KMS-11 (cell line): ENCODE results near the gene CETN2.

Experiments
- H2AFZ ChIP-seq: fragments of 200-600 bp; sonication (generic); 2 replicates; pipeline ENCODE4 v1.6.1; 2016; ENCODE audit warnings: antibody characterized with exemption, mixed run types, low read depth
- H3K27ac ChIP-seq: fragments of 200-600 bp; sonication (generic); 2 replicates; pipeline ENCODE4 v1.6.1; 2016; ENCODE audit warnings: mild to moderate bottlenecking, mixed run types
- H3K27me3 ChIP-seq: fragments of 200-600 bp; sonication (generic); 2 replicates; pipeline ENCODE4 v1.6.1; 2017; ENCODE audit warnings: mild to moderate bottlenecking, low read depth, mixed run types, moderate library complexity; ENCODE audit not compliant: insufficient read depth
- H3K36me3 ChIP-seq: fragments of 200-600 bp; sonication (generic); 2 replicates; pipeline ENCODE4 v1.6.1; 2017; ENCODE audit warnings: mild to moderate bottlenecking, mixed run types; ENCODE audit not compliant: insufficient read depth
- H3K4me1 ChIP-seq: fragments of 200-600 bp; sonication (generic); 2 replicates; pipeline ENCODE4 v1.6.1; 2016; ENCODE audit warnings: mild to moderate bottlenecking, low read depth, mixed run types; ENCODE audit not compliant: poor library complexity, severe bottlenecking
- H3K4me2 ChIP-seq: fragments of 200-600 bp; sonication (generic); 2 replicates; pipeline ENCODE4 v1.7.0; 2016; ENCODE audit warnings: mild to moderate bottlenecking, mixed run types
- H3K4me3 ChIP-seq: fragments of 200-600 bp; sonication (generic); IDR thresholded peaks from 2 replicates; pipeline ENCODE4 v1.6.1; 2017; ENCODE audit warnings: low read depth, low read length, mixed read lengths; ENCODE audit not compliant: insufficient read depth
- H3K79me2 ChIP-seq: fragments of 200-600 bp; sonication (generic); 2 replicates; pipeline ENCODE4 v1.6.1; 2016; ENCODE audit warnings: low read depth, mixed run types; ENCODE audit not compliant: insufficient read depth
- H3K9ac ChIP-seq: fragments of 200-600 bp; sonication (generic); 2 replicates; pipeline ENCODE4 v1.6.1; 2016; ENCODE audit warnings: mild to moderate bottlenecking, mixed run types
- H4K20me1 ChIP-seq: fragments of 200-600 bp; sonication (generic); 2 replicates; pipeline ENCODE4 v1.6.1; 2016; ENCODE audit warnings: mild to moderate bottlenecking, mixed run types; ENCODE audit not compliant: insufficient read depth
- CTCF ChIP-seq: fragments of 200-600 bp; sonication (generic); conservative IDR thresholded peaks from 2 replicates; pipeline ENCODE4 v1.6.1; 2017; ENCODE audit warnings: low read depth, mild to moderate bottlenecking, antibody characterized with exemption, low read length, moderate library complexity, mixed read lengths

CETN2 gene

GRCh38 chrX:152817078-152817764, 13.3 kb downstream of the CETN2 start:
- Histone ChIP-seq H3K79me2 (no peaks in the 10 kb centered on the region), H3K9ac (no peak overlapping the region), H3K4me1 (peaks cover 8% of the 10 kb centered on the region), H4K20me1 (no peaks in the 10 kb centered on the region), H3K36me3 (no peaks in the 10 kb centered on the region), H3K4me2 (no peak overlapping the region), H3K27me3 (no peaks in the 10 kb centered on the region), H3K4me3 (no peak overlapping the region), H2AFZ (no peak overlapping the region), H3K27ac (no peak overlapping the region)
- peak; percentile 53 for TF ChIP-seq CTCF

GRCh38 chrX:152814048-152814447, 16.5 kb downstream of the CETN2 start:
- Histone ChIP-seq H3K79me2 (no peaks in the 10 kb centered on the region), H3K4me1 (no peaks in the 10 kb centered on the region), H3K27ac (no peak overlapping the region), H3K4me3 (no peak overlapping the region), H3K9ac (no peak overlapping the region), H4K20me1 (no peaks in the 10 kb centered on the region), H3K4me2 (no peak overlapping the region), H3K36me3 (no peaks in the 10 kb centered on the region), H3K27me3 (no peaks in the 10 kb centered on the region), H2AFZ (no peak overlapping the region)
- no peak for TF ChIP-seq CTCF

- H3K79me2 ChIP-seq = no peaks in the 10 kb centered on the region
- H3K4me2 ChIP-seq = no peak overlapping the region
- TF ChIP-seq CTCF = no peak
- H3K9ac ChIP-seq = no peak overlapping the region
- H3K27ac ChIP-seq = no peak overlapping the region
- H3K27me3 ChIP-seq = no peaks in the 10 kb centered on the region
- H2AFZ ChIP-seq = no peak overlapping the region
- no peaks in the 10 kb centered on the region for H3K36me3 ChIP-seq
- H3K4me1 ChIP-seq = no peaks in the 10 kb centered on the region
- no peaks in the 10 kb centered on the region for H4K20me1 ChIP-seq
- H3K4me3 ChIP-seq = no peak overlapping the region
These were observed 17.4 kb downstream of the CETN2 start for GRCh38 chrX:152813206-152813605.

- H3K27me3 ChIP-seq = no peaks in the 10 kb centered on the region
- no peak overlapping the region for H3K9ac ChIP-seq
- no peak overlapping the region for H2AFZ ChIP-seq
- H3K36me3 ChIP-seq = no peaks in the 10 kb centered on the region
- no peaks in the 10 kb centered on the region for H3K4me1 ChIP-seq
- H3K4me3 ChIP-seq = no peak overlapping the region
- H3K27ac ChIP-seq = no peak overlapping the region
- H4K20me1 ChIP-seq = no peaks in the 10 kb centered on the region
- no peak for TF ChIP-seq CTCF
- no peaks in the 10 kb centered on the region for H3K79me2 ChIP-seq
- no peak overlapping the region for H3K4me2 ChIP-seq
These were observed 20.2 kb downstream of the CETN2 start for GRCh38 chrX:152810403-152810802.
